B cell (primary cell): ENCODE data around the gene MED26. TPM values are rescaled to one million over a fixed set of nuclear protein-coding genes. Genes with fewer than 3 reads are reported as not detected.

Experiments
- ATAC-seq: fragments of 200-7000 bp; cut with Tn5 transposase; one replicate; pipeline ENCODE4 v1.10.0; 2021; ENCODE audit warnings: low read depth, mild to moderate bottlenecking, moderate number of reproducible peaks, moderate library complexity
- CTCF ChIA-PET: fragments of 350-600 bp; sonication (Branson Sonifier 250); formaldehyde crosslinking; loops from one replicate; lab custom pipeline; 2021; ENCODE audit warnings: antibody characterized with exemption, inconsistent platforms; lab: Charles Lee
- POLR2A ChIA-PET: fragments of 350-600 bp; sonication (Branson Sonifier 250); formaldehyde crosslinking; loops from one replicate; lab custom pipeline; 2021; ENCODE audit warnings: antibody characterized with exemption; lab: Charles Lee
- DNase-seq: peaks from one replicate; pipeline ENCODE4 v3.0.0; 2013
- H2AFZ ChIP-seq: 2 replicates; pipeline ENCODE4 v1.6.1; 2012; ENCODE audit warnings: mild to moderate bottlenecking, low read depth, low read length; ENCODE audit not compliant: insufficient read depth, poor library complexity, severe bottlenecking
- H3K27ac ChIP-seq, 2 donors: 1 replicate in 1 of 2; 2 replicates in 1 of 2; pipeline ENCODE4 v1.5.1; 2012 to 2013; ENCODE audit warnings: low read length in 2 of 2, mild to moderate bottlenecking in 2 of 2, moderate library complexity in 1 of 2
- H3K27me3 ChIP-seq, 4 experiments: fragments of 200-600 bp in 1 of 4; sonication (generic) in 1 of 4; replicated peaks in 1 of 4; 1 replicate in 2 of 4; 2 replicates in 2 of 4; pipeline versions ENCODE4 v1.6.1 to v1.7.0; 2013 to 2016; ENCODE audit warnings: low read length in 3 of 4, mild to moderate bottlenecking in 2 of 4, mixed read lengths in 1 of 4, moderate library complexity in 1 of 4; ENCODE audit not compliant: insufficient read depth in 4 of 4, control insufficient read depth in 3 of 4; ENCODE audit errors: control extremely low read depth in 1 of 4
- H3K36me3 ChIP-seq, 2 experiments: replicated peaks in 1 of 2; 1 replicate in 1 of 2; 2 replicates in 1 of 2; pipeline versions ENCODE4 v1.6.1 to v1.7.1; 2013; ENCODE audit warnings: low read length in 1 of 2; ENCODE audit not compliant: insufficient read depth in 2 of 2, control insufficient read depth in 1 of 2; ENCODE audit errors: control extremely low read depth in 1 of 2, extremely low read depth in 1 of 2
- H3K4me1 ChIP-seq, 2 donors: fragments of 200-600 bp in 1 of 2; sonication (generic) in 1 of 2; 1 replicate in 1 of 2; 2 replicates in 1 of 2; pipeline versions ENCODE4 v1.5.1 to v1.6.1; 2013 to 2017; ENCODE audit warnings: low read length in 2 of 2; ENCODE audit not compliant: control insufficient read depth in 2 of 2, insufficient read depth in 2 of 2
- H3K4me2 ChIP-seq: replicated peaks from 2 replicates; pipeline ENCODE3; 2012; ENCODE audit warnings: mild to moderate bottlenecking, low read depth, low read length; ENCODE audit not compliant: poor library complexity, severe bottlenecking
- H3K4me3 ChIP-seq, 5 experiments: fragments of 200-600 bp in 1 of 5; sonication (generic) in 1 of 5; 1 replicate in 3 of 5; 2 replicates in 2 of 5; pipeline versions ENCODE4 v1.5.1 to v1.7.0; 2011 to 2016; ENCODE audit warnings: low read length in 4 of 5, mild to moderate bottlenecking in 4 of 5, low read depth in 2 of 5, control low read depth in 1 of 5, moderate library complexity in 1 of 5; ENCODE audit not compliant: insufficient read depth in 1 of 5; ENCODE audit errors: control extremely low read depth in 1 of 5, extremely low read depth in 1 of 5
- H3K79me2 ChIP-seq: fragments of 200-600 bp; sonication (generic); one replicate; pipeline ENCODE4 v1.6.0; 2016; ENCODE audit warnings: low read length; ENCODE audit not compliant: control insufficient read depth, insufficient read depth
- H3K9ac ChIP-seq: fragments of 200-600 bp; sonication (generic); 2 replicates; pipeline ENCODE4 v1.6.1; 2017; ENCODE audit warnings: mild to moderate bottlenecking, low read length, moderate library complexity
- H3K9me3 ChIP-seq, 3 donors: one replicate each; pipeline versions ENCODE4 v1.6.1 to v1.7.1; 2013; ENCODE audit warnings: low read length in 2 of 3; ENCODE audit not compliant: control insufficient read depth in 2 of 3, insufficient read depth in 1 of 3; ENCODE audit errors: control extremely low read depth in 1 of 3
- H4K20me1 ChIP-seq: 2 replicates; pipeline ENCODE4 v1.6.0; 2012; ENCODE audit warnings: mild to moderate bottlenecking, low read length; ENCODE audit not compliant: insufficient read depth, control insufficient read depth, poor library complexity, severe bottlenecking
- H3K27ac Mint-ChIP-seq: one replicate; pipeline ENCODE4 v1.8.0; 2021; ENCODE audit warnings: mixed read lengths
- H3K27me3 Mint-ChIP-seq: one replicate; pipeline ENCODE4 v1.8.0; 2021; ENCODE audit warnings: mixed read lengths
- H3K4me1 Mint-ChIP-seq: one replicate; pipeline ENCODE4 v1.8.0; 2021; ENCODE audit warnings: mixed read lengths
- H3K4me3 Mint-ChIP-seq: one replicate; pipeline ENCODE4 v1.8.0; 2021; ENCODE audit warnings: mixed read lengths
- H3K9me3 Mint-ChIP-seq: one replicate; pipeline ENCODE4 v1.8.0; 2022; ENCODE audit warnings: mixed read lengths; ENCODE audit not compliant: insufficient read depth
- CTCF ChIP-seq: fragments of 200-600 bp; IDR thresholded peaks from one replicate; pipeline ENCODE4 v1.8.0; 2022; ENCODE audit warnings: antibody characterized with exemption, mild to moderate bottlenecking
- EZH2 ChIP-seq: IDR thresholded peaks from 2 replicates; pipeline ENCODE4 v1.6.1; 2012; ENCODE audit warnings: borderline replicate concordance, low read depth, mild to moderate bottlenecking, moderate library complexity, low read length; ENCODE audit not compliant: insufficient read depth, poor library complexity, severe bottlenecking
- WGBS: methylation state at CpG from one replicate; pipeline ENCODE4 v1.1.5; 2013; ENCODE audit warnings: missing lambda C conversion rate; ENCODE audit not compliant: insufficient coverage; 5-methylcytosine and 5-hydroxymethylcytosine counted together
- intact Hi-C: fragments of 100-400 bp; cut with micrococcal nuclease; formaldehyde crosslinking; loops from one replicate; pipeline ENCODE4 v1.10.0; 2022
- polyA plus RNA-seq: library from polyadenylated mRNA; depleted of rRNA; stranded (reverse); fragments of >200 nt; gene quantifications from 2 replicates; pipeline ENCODE4 v1.2.3, GENCODE V29; 2012
- total RNA-seq, 2 donors: library from RNA; stranded (reverse); fragments of 120-200 nt in 1 of 2; gene quantifications; 1 replicate in 1 of 2; 2 replicates in 1 of 2; pipeline versions ENCODE4 v1.2.3 to v1.2.4, GENCODE V29; 2013 to 2022

MED26 gene
- total and polyA plus RNA-seq, 2 donors (not counting 1 experiment from before 2014, with no cell fraction given) = 15.6 to 33.6 TPM

- peaks cover 29% of the 10 kb centered on the region for H4K20me1 ChIP-seq
- intact Hi-C loops = loop anchor here (1.0 kb wide), 6 partner anchors 12 to 88 kb away; partner anchors contain the start of genes C19orf44, CALR3, CHERP and MED26
- under 1% methylated on average over 75 of the region's 75 CpGs for whole genome bisulfite sequencing
- POLR2A ChIA-PET = interaction anchor here (0.6 to 4.5 kb wide), 3 partner anchors 13 to 1191 kb away, joined by 3 to 73 read pairs (median 6); no protein-coding TSS in a partner anchor
- DNase-seq = no peak
- CTCF ChIA-PET = interaction anchor here (2.5 to 4.2 kb wide), 2 partner anchors 13 to 16 kb away, joined by 18 to 26 read pairs; no protein-coding TSS in a partner anchor
- Mint-ChIP-seq H3K4me3 (peak overlapping the region; percentile 80), H3K4me1 (peaks cover 45% of the 10 kb centered on the region), H3K27ac (peak overlapping the region; percentile 68), H3K9me3 (no peaks in the 10 kb centered on the region), H3K27me3 (no peaks in the 10 kb centered on the region)
- peaks cover 0 to 47% of the 10 kb centered on the region in 2 experiments for H3K36me3 ChIP-seq
- peak; percentile 25 for ATAC-seq
- H3K79me2 ChIP-seq = peaks cover 82% of the 10 kb centered on the region
- H3K4me3 ChIP-seq = peak overlapping the region; percentile 38 to 90 (median 70)
- peak overlapping the region in 1 of 2 donors; percentile 80 for H3K27ac ChIP-seq
- H3K9me3 ChIP-seq = no peaks in the 10 kb centered on the region
- peak overlapping the region; percentile 92 for H3K9ac ChIP-seq
- no peaks in the 10 kb centered on the region for H3K27me3 ChIP-seq
- peak overlapping the region; percentile 86 for H2AFZ ChIP-seq
- H3K4me1 ChIP-seq = peaks cover 27 to 39% of the 10 kb centered on the region in 2 donors
- peak overlapping the region; percentile 82 for H3K4me2 ChIP-seq
- TF ChIP-seq CTCF (no peak), EZH2 (no peak)
Observed at GRCh38 chr19:16571822-16572331, 56.1 kb downstream of the MED26 start.

- Histone ChIP-seq H3K4me3 (peak overlapping the region; percentile 38 to 90 (median 70)), H3K9me3 (no peaks in the 10 kb centered on the region), H3K36me3 (peaks cover 0 to 47% of the 10 kb centered on the region in 2 experiments), H3K4me1 (peaks cover 30 to 44% of the 10 kb centered on the region in 2 donors), H3K4me2 (peak overlapping the region; percentile 82), H3K9ac (peak overlapping the region; percentile 92), H4K20me1 (peaks cover 25% of the 10 kb centered on the region), H3K79me2 (peaks cover 76% of the 10 kb centered on the region), H2AFZ (peak overlapping the region; percentile 86), H3K27ac (peak overlapping the region in 1 of 2 donors; percentile 80), H3K27me3 (no peaks in the 10 kb centered on the region)
- no peaks in the 10 kb centered on the region for H3K9me3 Mint-ChIP-seq
- POLR2A ChIA-PET = interaction anchor here (0.6 to 4.5 kb wide), 2 partner anchors 14 to 1191 kb away, joined by 3 to 73 read pairs; no protein-coding TSS in a partner anchor
- H3K4me1 Mint-ChIP-seq = peaks cover 49% of the 10 kb centered on the region
- CTCF ChIA-PET = interaction anchor here (4.2 kb wide), 1 partner anchor 16 kb away, joined by 26 read pairs; no protein-coding TSS in a partner anchor
- intact Hi-C loops = no loop called here
- ATAC-seq = no peak
- 9% methylated on average over 6 of the region's 6 CpGs for WGBS
- TF ChIP-seq CTCF (no peak), EZH2 (no peak)
- no peaks in the 10 kb centered on the region for H3K27me3 Mint-ChIP-seq
- H3K4me3 Mint-ChIP-seq = peak overlapping the region; percentile 80
- H3K27ac Mint-ChIP-seq = peak overlapping the region; percentile 68
- DNase-seq = no peak
Observed at GRCh38 chr19:16571283-16571682, 56.7 kb downstream of the MED26 start.
